ENCODE results near the gene TMEM190.

GRCh38 chr19:55350620-55351315 is 25.9 kb upstream of the TMEM190 start:
- no peak for TF ChIP-seq ZNF600 (tag by site-specific recombination; IDR thresholded peaks at IDR 0.05)
- TF ChIP-seq CTCF (tag by site-specific recombination; IDR thresholded peaks at IDR 0.05): no peak

All from HEK293 (cell line).